Adrenal gland (tissue), 12 donors: ENCODE measurements around the gene DRC3. TPM values are rescaled to one million over a fixed set of nuclear protein-coding genes. Genes with fewer than 3 reads are reported as not detected.

Experiments used
- DNase-seq, 7 donors: peaks; one replicate each; pipeline ENCODE4 v3.0.0-alpha.2; 2019 to 2020
- H3K27ac ChIP-seq, 5 donors: fragments of 200-600 bp; sonication (generic) in 4 of 5; 1 replicate in 3 of 5; 2 replicates in 2 of 5; pipeline versions ENCODE4 v1.5.1 to v1.8.0; 2016 to 2020; ENCODE audit warnings: mild to moderate bottlenecking in 1 of 5
- H3K27me3 ChIP-seq: fragments of 200-600 bp; 2 replicates; pipeline ENCODE4 v1.8.0; 2021
- H3K36me3 ChIP-seq, 2 donors: fragments of 200-600 bp; replicated peaks in 1 of 2; 1 replicate in 1 of 2; 2 replicates in 1 of 2; pipeline versions ENCODE4 v1.5.1 to v1.8.0; 2018 to 2022
- H3K4me1 ChIP-seq, 2 donors: fragments of 200-600 bp; replicated peaks in 1 of 2; 1 replicate in 1 of 2; 2 replicates in 1 of 2; pipeline versions ENCODE4 v1.5.1 to v1.8.0; 2018 to 2021
- H3K4me3 ChIP-seq, 4 donors: fragments of 200-600 bp; sonication (generic) in 3 of 4; one replicate each; pipeline ENCODE4 v1.5.1; 2016 to 2018
- H3K9me3 ChIP-seq, 3 donors: fragments of 200-600 bp; sonication (generic) in 1 of 3; replicated peaks in 1 of 3; 1 replicate in 2 of 3; 2 replicates in 1 of 3; pipeline versions ENCODE4 v1.5.1 to v1.8.0; 2016 to 2021
- CTCF ChIP-seq, 6 experiments: fragments of 450-650 bp in 4 of 6; fragments of 200-600 bp in 2 of 6; sonication (generic) in 1 of 6; IDR thresholded peaks; 1 replicate in 5 of 6; 2 replicates in 1 of 6; pipeline versions ENCODE4 v1.5.1 to v1.8.0; 2016 to 2021; ENCODE audit warnings: antibody characterized with exemption in 6 of 6, mild to moderate bottlenecking in 2 of 6, moderate library complexity in 1 of 6
- POLR2A ChIP-seq, 2 donors: fragments of 450-650 bp; IDR thresholded peaks; one replicate each; pipeline ENCODE4 v1.6.1; 2017; ENCODE audit warnings: antibody characterized with exemption in 2 of 2, mild to moderate bottlenecking in 2 of 2, moderate library complexity in 1 of 2
- WGBS, 4 donors: extraction: QIAGEN DNeasy Blood & Tissue Kit in 2 of 4; methylation state at CpG; one replicate each; pipeline versions ENCODE4 v1.1.5 to v1.1.7; 2013 to 2017; 5-methylcytosine and 5-hydroxymethylcytosine counted together
- intact Hi-C, 2 donors: fragments of 100-400 bp; cut with DNase I; formaldehyde crosslinking; loops; one replicate each; pipeline versions ENCODE4 v1.14.1 to v1.15.0; 2022 to 2023
- polyA plus RNA-seq, 3 donors: library from polyadenylated mRNA; stranded (reverse); fragments of 200-250 nt in 2 of 3; fragments of 350-450 nt in 1 of 3; fragmentation: Illumina TruSeq in 1 of 3; extraction: RNeasy Lipid Tissue Mini Kit (QIAGEN cat#74804) in 1 of 3; gene quantifications; one replicate each; pipeline ENCODE4 v1.2.3, GENCODE V29; 2013 to 2014
- total RNA-seq, 9 donors: library from RNA; depleted of rRNA in 4 of 9; stranded (reverse); fragments of >200 nt in 4 of 9; fragments of 120-200 nt in 1 of 9; fragmentation: NEBNext Ultra II Directional in 1 of 9; extraction: Animal tissue kit (Norgen Biotek cat#: 25700) in 1 of 9; gene quantifications; one replicate each; pipeline versions ENCODE4 v1.1.0 to v1.2.4, GENCODE V29; 2013 to 2023
- donor health status: healthy with polysubstance abuse.
- donor health status: Bipolar disorder and iron deficiency.
- donor health status: DM: yes; HTN: yes; CAD: no.
- donor health status: DM: no; HTN: no; CAD: no.
- donor health status: DM: no; HTN: no; CAD: no.
- donor health status: DM: yes; HTN: yes; CAD: no.

Gene DRC3
- total and polyA plus RNA-seq, 12 donors: 0.17 to 21.3 (median 3.6) TPM

GRCh38 chr17:17947309-17947708 lies 25.4 kb upstream of the DRC3 start:
- no peak overlapping the region for H3K27ac ChIP-seq
- H3K4me3 ChIP-seq: no peak overlapping the region
- intact Hi-C loops: no loop called here
- peaks cover 17 to 42% of the 10 kb centered on the region in 2 donors for H3K4me1 ChIP-seq
- DNase-seq: no peak
- 83 to 88% (median 85%) methylated on average over 5 of the region's 5 CpGs for WGBS, 4 donors
- TF ChIP-seq POLR2A (IDR thresholded peaks at IDR 0.05): no peak
- no peaks in the 10 kb centered on the region for H3K27me3 ChIP-seq
- H3K9me3 ChIP-seq: no peaks in the 10 kb centered on the region
- no peaks in the 10 kb centered on the region for H3K36me3 ChIP-seq

GRCh38 chr17:17947966-17948365 lies 24.7 kb upstream of the DRC3 start:
- Histone ChIP-seq H3K27ac (no peak overlapping the region), H3K36me3 (no peaks in the 10 kb centered on the region), H3K27me3 (no peaks in the 10 kb centered on the region), H3K4me1 (peaks cover 11 to 36% of the 10 kb centered on the region in 2 donors), H3K4me3 (no peak overlapping the region), H3K9me3 (no peaks in the 10 kb centered on the region)
- no peak for DNase-seq
- TF ChIP-seq POLR2A (IDR thresholded peaks at IDR 0.05): no peak
- no peak for TF ChIP-seq CTCF (IDR thresholded peaks at IDR 0.05)
- WGBS, 4 donors: 87 to 100% (median 100%) methylated on average over 1 of the region's 1 CpG
- intact Hi-C loops: no loop called here

DNA sequence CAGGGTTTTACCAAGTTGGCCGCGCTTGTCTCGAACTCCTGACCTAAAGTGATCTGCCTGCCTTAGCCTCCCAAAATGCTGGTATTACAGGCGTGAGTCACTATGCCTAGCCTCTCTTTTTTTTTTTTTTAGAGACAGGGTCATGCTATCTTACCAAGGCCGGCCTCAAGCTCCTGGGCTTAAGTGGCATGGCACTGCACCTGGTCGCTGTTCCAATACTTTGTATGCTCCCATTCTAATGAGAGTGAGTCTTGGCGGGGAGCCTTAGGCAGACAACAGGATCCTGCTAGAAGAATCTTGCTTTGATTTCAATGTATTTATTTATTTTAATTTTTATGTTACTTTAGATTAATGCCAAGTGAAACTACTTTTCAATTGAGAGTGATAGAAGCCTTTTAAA lies 22.3 kb upstream of the DRC3 start:
- peak in 3 of 7 donors; percentile 38 to 53 (median 44) for DNase-seq
- H3K27me3 ChIP-seq: no peaks in the 10 kb centered on the region
- H3K4me3 ChIP-seq: no peak overlapping the region
- peak overlapping the region in 2 of 5 donors; percentile 29 to 60 for H3K27ac ChIP-seq
- no peaks in the 10 kb centered on the region for H3K36me3 ChIP-seq
- WGBS, 4 donors: 65 to 79% (median 74%) methylated on average over 7 of the region's 7 CpGs
- no peak for TF ChIP-seq CTCF (IDR thresholded peaks at IDR 0.05)
- TF ChIP-seq POLR2A (IDR thresholded peaks at IDR 0.05): no peak
- H3K9me3 ChIP-seq: no peaks in the 10 kb centered on the region
- intact Hi-C loops: no loop called here
- peaks cover 0 to 23% of the 10 kb centered on the region in 2 donors for H3K4me1 ChIP-seq

GRCh38 chr17:17950806-17951205 lies 21.9 kb upstream of the DRC3 start:
- peak overlapping the region in 2 of 5 donors; percentile 12 to 60 for H3K27ac ChIP-seq
- WGBS, 4 donors: 91 to 100% (median 98%) methylated on average over 1 of the region's 1 CpG
- no peak for DNase-seq
- H3K4me3 ChIP-seq: no peak overlapping the region
- TF ChIP-seq CTCF (IDR thresholded peaks at IDR 0.05) (peak in 1 of 6 experiments; percentile 8), POLR2A (IDR thresholded peaks at IDR 0.05) (no peak)
- peaks cover 0 to 20% of the 10 kb centered on the region in 2 donors for H3K4me1 ChIP-seq
- H3K27me3 ChIP-seq: no peaks in the 10 kb centered on the region
- intact Hi-C loops: no loop called here
- no peaks in the 10 kb centered on the region for H3K36me3 ChIP-seq
- no peaks in the 10 kb centered on the region for H3K9me3 ChIP-seq

- no peak overlapping the region for H3K4me3 ChIP-seq
- H3K27me3 ChIP-seq: no peaks in the 10 kb centered on the region
- WGBS, 4 donors: 79 to 90% (median 86%) methylated on average over 5 of the region's 5 CpGs
- no peak for DNase-seq
- intact Hi-C loops: no loop called here
- H3K27ac ChIP-seq: no peak overlapping the region
- peaks cover 0 to 20% of the 10 kb centered on the region in 2 donors for H3K4me1 ChIP-seq
- no peaks in the 10 kb centered on the region for H3K36me3 ChIP-seq
- no peak for TF ChIP-seq CTCF (IDR thresholded peaks at IDR 0.05)
- no peak for TF ChIP-seq POLR2A (IDR thresholded peaks at IDR 0.05)
- no peaks in the 10 kb centered on the region for H3K9me3 ChIP-seq
Observed at GRCh38 chr17:17951524-17951923, 21.1 kb upstream of the DRC3 start.
